ENCODE measurements around the gene IFT122. TPM values are rescaled to one million over a fixed set of nuclear protein-coding genes. Genes with fewer than 3 reads are reported as not detected.

Gene IFT122
- total and polyA plus RNA-seq, 2 donors (not counting 3 experiments of a cell fraction or from before 2014, with no cell fraction given), result 38.4 to 41.7 TPM

DNA sequence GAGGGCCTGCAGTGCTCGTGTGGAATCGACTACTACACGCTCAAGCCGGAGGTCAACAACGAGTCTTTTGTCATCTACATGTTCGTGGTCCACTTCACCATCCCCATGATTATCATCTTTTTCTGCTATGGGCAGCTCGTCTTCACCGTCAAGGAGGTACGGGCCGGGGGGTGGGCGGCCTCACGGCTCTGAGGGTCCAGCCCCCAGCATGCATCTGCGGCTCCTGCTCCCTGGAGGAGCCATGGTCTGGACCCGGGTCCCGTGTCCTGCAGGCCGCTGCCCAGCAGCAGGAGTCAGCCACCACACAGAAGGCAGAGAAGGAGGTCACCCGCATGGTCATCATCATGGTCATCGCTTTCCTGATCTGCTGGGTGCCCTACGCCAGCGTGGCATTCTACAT lies 92.2 kb downstream of the IFT122 start:
- no peak overlapping the region for H2AFZ ChIP-seq (ENCODE audit: low read depth, low read length)
- H3K27me3 ChIP-seq (ENCODE audit: control insufficient read depth in 2 of 2, insufficient read depth in 2 of 2, low read length in 2 of 2), result no peaks in the 10 kb centered on the region
- DNase-seq (ENCODE audit: low read depth, low spot score) (no peak), FAIRE-seq (no peak)
- H3K9ac ChIP-seq (replicated peaks; ENCODE audit: extremely low read depth, insufficient read depth, low read length), result no peak overlapping the region
- TF ChIP-seq EZH2 (IDR thresholded peaks at IDR 0.05; ENCODE audit: borderline replicate concordance, low read depth, low read length, severe bottlenecking) (no peak), MYC (IDR thresholded peaks at IDR 0.05; ENCODE audit: low read depth, low read length) (no peak), POLR2A (IDR thresholded peaks at IDR 0.05; ENCODE audit: low read depth, low read length) (no peak), JUN (IDR thresholded peaks at IDR 0.05; ENCODE audit: borderline replicate concordance, insufficient read depth, insufficient read length, low read depth) (no peak), GATA2 (IDR thresholded peaks at IDR 0.05; ENCODE audit: insufficient read depth, insufficient read length, low read depth, low read length) (no peak), POLR2AphosphoS5 (IDR thresholded peaks at IDR 0.05; ENCODE audit: insufficient read depth, low read depth, low read length) (no peak), FOS (IDR thresholded peaks at IDR 0.05; ENCODE audit: borderline replicate concordance, insufficient read depth, low read length) (no peak)
- TF ChIP-seq, protein P1, sequence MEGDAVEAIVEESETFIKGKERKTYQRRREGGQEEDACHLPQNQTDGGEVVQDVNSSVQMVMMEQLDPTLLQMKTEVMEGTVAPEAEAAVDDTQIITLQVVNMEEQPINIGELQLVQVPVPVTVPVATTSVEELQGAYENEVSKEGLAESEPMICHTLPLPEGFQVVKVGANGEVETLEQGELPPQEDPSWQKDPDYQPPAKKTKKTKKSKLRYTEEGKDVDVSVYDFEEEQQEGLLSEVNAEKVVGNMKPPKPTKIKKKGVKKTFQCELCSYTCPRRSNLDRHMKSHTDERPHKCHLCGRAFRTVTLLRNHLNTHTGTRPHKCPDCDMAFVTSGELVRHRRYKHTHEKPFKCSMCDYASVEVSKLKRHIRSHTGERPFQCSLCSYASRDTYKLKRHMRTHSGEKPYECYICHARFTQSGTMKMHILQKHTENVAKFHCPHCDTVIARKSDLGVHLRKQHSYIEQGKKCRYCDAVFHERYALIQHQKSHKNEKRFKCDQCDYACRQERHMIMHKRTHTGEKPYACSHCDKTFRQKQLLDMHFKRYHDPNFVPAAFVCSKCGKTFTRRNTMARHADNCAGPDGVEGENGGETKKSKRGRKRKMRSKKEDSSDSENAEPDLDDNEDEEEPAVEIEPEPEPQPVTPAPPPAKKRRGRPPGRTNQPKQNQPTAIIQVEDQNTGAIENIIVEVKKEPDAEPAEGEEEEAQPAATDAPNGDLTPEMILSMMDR (IDR thresholded peaks at IDR 0.05; ENCODE audit: extremely low read depth in 1 of 2, insufficient read depth in 1 of 2, low read depth in 1 of 2, low read length in 2 of 2), result no peak
- TF ChIP-seq, protein P2, sequence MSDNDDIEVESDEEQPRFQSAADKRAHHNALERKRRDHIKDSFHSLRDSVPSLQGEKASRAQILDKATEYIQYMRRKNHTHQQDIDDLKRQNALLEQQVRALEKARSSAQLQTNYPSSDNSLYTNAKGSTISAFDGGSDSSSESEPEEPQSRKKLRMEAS (IDR thresholded peaks at IDR 0.05; ENCODE audit: insufficient read depth, insufficient read length), result no peak
- H3K4me3 ChIP-seq (replicated peaks in 1 of 3; ENCODE audit: insufficient read depth in 1 of 3, low read depth in 1 of 3, low read length in 3 of 3), result no peak overlapping the region
- dilution Hi-C loops (cut with MboI; ENCODE audit: extremely low pct_ligation_motif_present, low sequenced_read_pairs), result no loop called here
- POLR2A ChIA-PET, result no interaction called here
- no peaks in the 10 kb centered on the region for H3K9me3 ChIP-seq (replicated peaks; ENCODE audit: control insufficient read depth, insufficient read depth, low read length)
- H3K36me3 ChIP-seq (ENCODE audit: control insufficient read depth in 2 of 2, extremely low read depth in 1 of 2, insufficient read depth in 2 of 2, low read length in 2 of 2), result no peaks in the 10 kb centered on the region
- intact Hi-C loops (cut with micrococcal nuclease), result no loop called here
- peaks cover 7% of the 10 kb centered on the region for H3K4me1 ChIP-seq (ENCODE audit: control insufficient read depth, extremely low read depth, insufficient read depth, low read length)
- H4K20me1 ChIP-seq (replicated peaks; ENCODE audit: control insufficient read depth, extremely low read depth, insufficient read depth, low read length), result no peaks in the 10 kb centered on the region
- CTCF ChIA-PET, result no interaction called here
- H3K4me2 ChIP-seq (ENCODE audit: insufficient read depth, low read length), result no peak overlapping the region
- H3K9me1 ChIP-seq (replicated peaks; ENCODE audit: control insufficient read depth, extremely low read depth, insufficient read depth, low read length), result no peaks in the 10 kb centered on the region
- no peaks in the 10 kb centered on the region for H3K79me2 ChIP-seq (ENCODE audit: control insufficient read depth, insufficient read depth, low read length)
- H3K27ac ChIP-seq (ENCODE audit: insufficient read depth, low read depth, low read length), result no peak overlapping the region
- no TSS peak for BruUV-seq (replicated peaks)

Data from endothelial cell of umbilical vein (primary cell).